ENCODE data around the gene PSMC3.

PSMC3 gene

GRCh38 chr11:47413908-47414684 lies 12.1 kb downstream of the PSMC3 start:
- DNase-seq (ENCODE audit: low read depth in 2 of 2), result no peak

DNA sequence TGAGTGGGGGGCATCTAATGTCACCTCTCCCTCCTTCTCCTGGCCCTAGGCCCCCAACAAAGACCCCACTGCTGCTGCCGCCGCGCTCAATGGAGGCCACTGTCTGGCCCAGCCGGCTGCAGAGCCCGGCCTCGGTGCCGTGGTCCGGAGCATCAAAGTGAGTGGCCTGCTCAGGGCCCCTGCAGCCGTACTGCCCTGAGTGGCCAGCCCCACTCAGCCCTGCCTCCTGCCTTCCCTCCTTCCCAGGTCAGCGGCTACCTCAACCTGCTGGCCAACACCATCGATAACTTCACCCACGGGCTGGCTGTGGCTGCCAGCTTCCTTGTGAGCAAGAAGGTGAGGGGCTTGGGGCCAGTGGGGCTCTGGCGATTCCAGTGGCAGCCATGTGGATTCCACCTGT lies 12.9 kb downstream of the PSMC3 start:
- DNase-seq (ENCODE audit: low read depth in 2 of 2), result no peak

DNA sequence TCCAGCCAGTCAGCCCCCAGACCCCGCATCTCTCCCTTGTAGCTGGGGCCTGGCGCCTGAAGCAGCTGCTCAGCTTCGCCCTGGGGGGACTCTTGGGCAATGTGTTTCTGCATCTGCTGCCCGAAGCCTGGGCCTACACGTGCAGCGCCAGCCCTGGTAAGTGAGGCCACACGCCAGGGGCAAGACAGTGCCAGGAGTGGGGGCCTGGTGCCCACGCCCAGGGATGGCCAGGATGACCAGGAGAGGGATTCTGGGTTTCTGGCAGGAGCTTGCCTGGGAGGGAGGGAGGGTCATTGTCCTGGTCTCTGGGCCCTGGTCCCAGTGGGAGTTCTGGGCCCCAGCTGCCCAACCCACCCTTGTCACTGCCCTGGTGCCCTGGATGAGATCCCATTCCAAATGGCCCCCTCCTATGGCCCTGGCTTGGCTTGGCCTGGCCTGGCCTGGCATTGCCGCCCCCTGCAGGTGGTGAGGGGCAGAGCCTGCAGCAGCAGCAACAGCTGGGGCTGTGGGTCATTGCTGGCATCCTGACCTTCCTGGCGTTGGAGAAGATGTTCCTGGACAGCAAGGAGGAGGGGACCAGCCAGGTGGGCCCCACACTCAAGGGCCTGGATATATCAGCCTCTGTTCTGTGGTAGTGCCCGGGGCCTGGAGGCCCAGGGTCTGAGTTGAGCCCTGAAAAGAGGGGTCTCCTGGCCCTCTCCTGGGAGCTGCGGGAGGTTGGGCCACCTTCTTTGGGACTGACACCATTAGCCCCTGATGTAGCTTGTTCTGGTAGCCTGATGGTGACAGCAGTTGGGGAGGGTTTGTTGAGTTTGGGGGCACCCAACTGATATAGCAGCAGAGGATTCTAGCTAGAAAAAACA lies 14.1 kb downstream of the PSMC3 start:
- peak in 1 of 2 donors; percentile 22 for DNase-seq (ENCODE audit: low read depth in 2 of 2)

DNA sequence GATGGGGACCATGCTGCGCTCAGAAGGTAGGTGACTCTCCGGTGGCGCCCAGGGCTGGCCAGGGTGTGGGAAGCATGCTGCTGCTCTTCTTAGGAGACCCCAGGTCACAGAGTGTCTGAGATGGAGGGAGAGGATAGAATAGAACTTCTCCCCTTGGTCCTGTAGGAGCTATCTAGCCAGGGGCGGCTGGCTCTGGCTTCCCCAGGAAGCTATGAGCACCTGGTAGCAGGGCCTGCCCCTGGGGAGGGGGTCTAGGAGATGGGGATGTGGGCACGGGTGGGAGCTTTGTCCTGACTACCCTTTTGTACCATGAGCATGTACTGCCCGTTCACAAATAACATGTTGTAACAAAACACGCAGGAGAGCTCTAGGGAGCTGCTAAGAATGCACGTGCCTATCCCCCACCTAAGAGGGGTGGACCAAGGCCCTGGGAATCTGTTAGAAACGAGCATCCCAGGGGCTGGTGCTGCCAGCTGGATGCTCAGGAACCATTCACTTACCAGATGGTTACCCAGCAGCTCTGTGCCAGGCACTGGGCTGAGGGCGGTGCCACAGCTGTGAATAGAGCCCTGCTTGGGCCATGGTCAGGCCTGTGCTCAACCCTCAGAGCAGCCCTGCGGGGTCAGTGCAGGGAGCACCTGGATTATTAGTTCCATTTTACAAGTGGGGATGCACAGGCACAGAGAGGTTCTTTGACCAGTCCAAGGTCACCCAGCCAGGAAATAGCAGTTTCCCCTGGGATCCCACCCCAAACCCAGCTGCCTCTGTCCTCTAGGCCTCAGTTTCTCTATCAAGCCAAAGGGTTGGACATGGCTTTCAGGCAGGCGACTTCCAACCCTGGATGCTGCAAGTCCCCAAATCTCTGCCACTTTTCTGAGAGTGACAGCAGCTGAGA lies 15.6 kb downstream of the PSMC3 start:
- no peak for DNase-seq (ENCODE audit: low read depth in 2 of 2)

DNA sequence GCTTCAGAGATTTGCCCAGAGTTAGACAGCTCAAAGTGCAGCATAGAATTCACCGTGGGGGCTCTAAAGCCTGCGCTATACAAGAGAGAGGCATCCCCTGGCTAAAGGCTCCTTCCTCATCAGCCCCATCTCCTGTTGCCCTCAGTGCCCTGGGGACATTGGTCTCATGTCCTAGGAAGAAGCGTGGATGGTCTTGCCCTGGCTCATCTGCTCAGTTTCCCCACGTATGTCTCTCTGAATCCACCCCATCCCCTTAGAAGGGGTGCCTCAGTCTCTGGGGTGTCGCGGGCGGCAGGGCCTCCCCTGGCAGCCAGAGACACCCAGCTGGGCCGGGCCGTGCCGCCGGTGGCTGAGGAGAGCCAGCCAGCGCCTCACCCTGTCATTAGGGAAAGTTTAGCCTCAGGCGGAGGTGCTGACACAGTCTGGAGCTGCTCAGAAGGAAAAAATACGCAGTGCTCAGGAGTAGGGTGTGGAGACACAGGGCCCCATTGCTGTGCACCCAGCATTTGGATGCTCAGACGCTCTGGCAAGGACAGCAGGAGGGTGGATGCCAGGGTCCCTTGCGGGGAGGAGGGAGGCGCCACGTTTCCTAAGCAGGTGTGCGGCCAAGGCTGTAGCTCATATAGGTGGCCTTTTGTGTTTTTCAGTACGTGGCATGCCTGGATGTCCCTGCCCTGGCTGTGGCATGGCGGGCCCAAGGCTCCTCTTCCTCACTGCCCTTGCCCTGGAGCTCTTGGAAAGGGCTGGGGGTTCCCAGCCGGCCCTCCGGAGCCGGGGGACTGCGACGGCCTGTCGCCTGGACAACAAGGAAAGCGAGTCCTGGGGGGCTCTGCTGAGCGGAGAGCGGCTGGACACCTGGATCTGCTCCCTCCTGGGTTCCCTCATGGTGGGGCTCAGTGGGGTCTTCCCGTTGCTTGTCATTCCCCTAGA lies 16.5 kb downstream of the PSMC3 start:
- no peak for DNase-seq (ENCODE audit: low read depth in 2 of 2)

GRCh38 chr11:47408598-47409439 lies 17.4 kb downstream of the PSMC3 start:
- DNase-seq (ENCODE audit: low read depth in 2 of 2), result no peak

- DNase-seq (ENCODE audit: low read depth in 2 of 2), result peak; percentile 82 to 85
Measured at GRCh38 chr11:47407746-47408590, 18.3 kb downstream of the PSMC3 start, which contains the start of gene SLC39A13. TSS of gene SLC39A13 (plus strand) at chr11:47408590. CDS start at chr11:47410095, 1,505 bp downstream.

- no peak for DNase-seq (ENCODE audit: low read depth in 2 of 2)
Measured at GRCh38 chr11:47406896-47407745, 19.1 kb downstream of the PSMC3 start.

DNA sequence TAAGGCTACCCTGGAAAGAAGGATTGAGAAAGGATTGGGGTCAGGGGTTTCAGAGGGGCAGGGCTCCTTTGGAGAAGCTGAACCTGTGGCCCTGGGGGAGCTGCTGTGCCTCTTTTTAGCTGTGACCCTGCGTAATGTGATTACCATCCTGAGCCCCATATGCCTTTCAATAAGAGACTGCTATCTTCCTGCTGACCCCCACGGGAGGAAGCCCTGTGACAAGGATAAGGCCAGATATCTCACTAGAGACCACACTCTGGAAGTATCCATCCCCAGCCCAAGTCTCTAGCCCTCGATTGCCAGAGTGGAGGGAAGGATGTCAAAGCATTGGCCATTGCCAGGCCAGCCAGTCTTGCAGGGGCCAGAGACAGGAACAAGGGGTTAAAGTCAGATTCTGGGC lies 22.7 kb downstream of the PSMC3 start:
- no peak for DNase-seq (ENCODE audit: low read depth in 2 of 2)

DNA sequence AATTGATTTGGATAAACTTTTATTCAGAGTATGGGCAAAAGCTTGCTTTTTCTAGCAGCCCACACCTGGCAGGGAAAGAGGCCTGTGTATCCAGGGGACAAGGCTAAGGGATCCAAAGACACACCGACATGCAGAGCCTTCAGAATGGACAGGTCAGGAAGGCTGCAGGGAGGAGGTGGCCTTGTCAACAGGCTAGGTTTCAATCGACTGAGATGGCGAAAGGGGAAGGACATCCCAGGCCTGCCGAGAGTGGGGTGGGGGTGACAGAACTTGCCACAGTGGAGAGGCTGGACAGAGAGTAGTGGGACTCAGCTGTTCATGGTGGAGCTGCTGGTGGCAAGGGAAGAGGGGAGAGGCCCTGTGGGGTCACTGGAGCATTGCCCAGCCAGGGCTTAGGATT lies 23.1 kb downstream of the PSMC3 start:
- DNase-seq (ENCODE audit: low read depth in 2 of 2), result no peak

DNA sequence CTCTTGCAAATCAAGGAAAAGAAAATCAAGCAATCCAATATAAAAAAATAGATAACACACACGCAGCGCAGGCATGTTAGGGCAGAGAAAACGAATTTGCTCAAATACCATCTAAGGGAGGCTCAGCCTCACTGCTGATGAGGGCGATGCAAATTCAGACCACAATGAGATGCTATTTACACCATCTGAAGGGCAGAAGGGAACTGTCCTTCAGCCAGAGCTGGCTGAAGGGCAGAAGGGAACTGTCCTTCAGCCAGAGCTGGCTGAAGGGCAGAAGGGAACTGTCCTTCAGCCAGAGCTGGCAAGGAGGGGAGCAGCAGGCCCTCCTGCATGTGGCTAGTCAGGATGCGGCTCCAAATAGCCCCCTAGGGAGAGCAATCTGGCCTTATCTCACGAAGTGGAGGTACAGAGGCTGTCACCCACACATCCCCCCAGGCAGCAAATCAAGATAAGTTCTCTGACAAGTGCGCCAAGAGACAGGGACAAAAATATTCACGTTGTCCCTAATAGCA lies 25.4 kb downstream of the PSMC3 start:
- DNase-seq (ENCODE audit: low read depth in 2 of 2), result no peak

DNA sequence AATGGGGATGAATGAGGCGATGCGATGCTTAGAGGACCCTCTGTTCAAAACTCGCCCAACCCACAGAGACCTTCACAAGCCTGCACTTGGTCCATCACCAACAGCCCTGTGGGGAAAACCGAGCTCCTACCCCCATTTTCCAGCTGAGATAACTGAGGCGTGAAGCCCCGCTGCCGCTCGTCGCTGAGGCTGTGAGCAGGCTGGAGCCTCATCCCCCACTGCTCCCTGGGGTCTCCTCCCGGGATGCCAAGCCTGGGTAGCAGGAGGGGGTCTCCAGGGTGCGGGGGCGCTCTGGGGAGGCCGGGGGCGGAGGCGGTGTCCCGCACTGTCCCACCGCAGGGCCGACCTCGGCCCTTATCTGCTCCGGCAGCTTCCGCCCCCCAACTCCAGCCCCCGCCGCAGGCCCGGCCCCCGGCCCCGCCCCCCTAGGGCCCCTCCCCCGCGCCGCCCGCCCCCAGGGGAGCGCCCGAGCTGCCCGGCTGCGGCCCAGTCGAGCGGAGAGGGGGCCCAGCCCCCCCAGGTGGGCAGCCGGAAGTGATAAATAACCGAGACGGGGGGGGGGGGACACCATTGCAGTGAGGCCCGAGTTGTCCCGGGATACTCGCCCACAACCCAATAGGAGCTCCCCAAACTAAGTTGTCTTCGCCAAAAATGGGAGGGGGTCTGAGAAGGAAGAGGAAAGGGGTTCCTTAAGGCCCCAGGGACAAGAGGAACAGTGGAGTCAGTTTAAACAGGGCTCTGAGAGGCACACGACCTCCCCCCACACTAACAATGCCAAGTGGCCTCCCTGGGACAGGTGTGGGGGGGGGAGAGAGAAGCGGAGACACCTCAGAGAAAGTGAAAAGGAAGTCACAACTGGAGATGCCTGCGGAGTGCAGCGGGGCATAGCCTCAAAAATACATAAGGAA lies 26.1 kb downstream of the PSMC3 start:
- DNase-seq (ENCODE audit: low read depth in 2 of 2), result no peak

DNA sequence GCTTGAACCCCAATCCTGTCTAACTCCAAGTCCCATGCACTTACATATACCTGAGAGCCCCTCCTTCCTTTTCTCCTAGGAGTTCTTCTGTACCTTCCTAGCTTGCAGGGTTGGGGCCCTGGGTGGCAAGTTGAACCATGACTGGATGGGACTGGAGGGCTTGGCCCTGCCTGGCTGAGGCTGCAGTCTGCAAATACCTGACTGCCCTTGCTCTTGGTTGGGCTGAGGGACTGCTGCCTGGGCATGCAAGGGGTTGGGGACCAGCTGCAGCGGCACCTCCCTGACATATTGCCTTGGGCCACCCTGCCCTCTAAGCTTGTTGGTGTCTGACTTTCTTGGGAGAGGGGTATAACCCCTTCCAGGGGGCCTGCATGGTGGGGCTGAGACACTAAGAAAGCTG lies 27.7 kb downstream of the PSMC3 start:
- no peak for DNase-seq (ENCODE audit: low read depth in 2 of 2)

GRCh38 chr11:47398011-47398410 lies 28.2 kb downstream of the PSMC3 start:
- DNase-seq (ENCODE audit: low read depth in 2 of 2), result no peak

- no peak for DNase-seq (ENCODE audit: low read depth in 2 of 2)
Measured at GRCh38 chr11:47396049-47396320, 30.3 kb downstream of the PSMC3 start.

DNA sequence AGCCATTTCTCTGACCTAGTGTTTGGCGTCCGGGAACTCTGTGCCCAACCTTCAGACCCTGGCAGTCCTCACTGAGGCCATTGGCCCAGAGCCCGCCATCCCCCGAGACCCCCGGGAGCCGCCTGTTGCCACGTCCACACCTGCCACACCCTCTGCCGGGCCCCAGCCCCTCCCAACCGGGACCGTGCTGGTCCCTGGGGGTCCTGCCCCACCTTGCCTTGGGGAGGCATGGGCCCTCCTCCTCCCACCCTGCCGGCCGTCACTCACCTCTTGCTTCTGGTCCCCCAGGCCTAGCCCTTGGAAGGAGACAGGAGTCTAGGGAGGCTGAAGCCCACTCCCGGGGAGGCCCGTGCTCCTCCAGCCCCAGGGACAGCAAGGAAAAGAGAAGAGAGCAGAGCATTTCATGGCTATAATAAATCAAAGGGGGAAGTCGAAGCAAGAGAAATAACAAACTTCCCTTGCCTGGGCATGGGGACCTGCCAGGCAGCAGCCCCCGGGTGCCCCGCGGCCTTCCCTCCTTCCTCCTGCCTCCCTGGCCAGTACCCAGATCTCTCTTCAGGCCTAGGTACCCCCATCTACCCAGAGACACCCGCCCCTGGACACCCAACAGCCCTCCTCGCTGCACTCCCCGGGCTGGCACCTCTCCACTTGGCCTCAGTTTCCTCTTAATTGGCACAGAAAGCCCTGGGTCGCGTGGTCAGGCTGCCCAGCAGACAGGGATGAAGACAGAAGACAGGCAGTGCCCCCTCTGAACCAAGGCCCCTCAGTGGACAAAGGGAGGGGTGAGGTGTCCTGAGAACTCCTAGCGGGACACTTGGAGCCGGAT lies 30.8 kb downstream of the PSMC3 start:
- no peak for DNase-seq (ENCODE audit: low read depth in 2 of 2)

Data from stimulated activated CD4-positive, alpha-beta T cell treated with anti-CD3 and anti-CD28 coated beads, Interleukin-1b, Interleukin-23, amount 100 ng/mL, for 1 hour (primary cell).